Measurements from ENCODE around the gene GPR160.

DNA sequence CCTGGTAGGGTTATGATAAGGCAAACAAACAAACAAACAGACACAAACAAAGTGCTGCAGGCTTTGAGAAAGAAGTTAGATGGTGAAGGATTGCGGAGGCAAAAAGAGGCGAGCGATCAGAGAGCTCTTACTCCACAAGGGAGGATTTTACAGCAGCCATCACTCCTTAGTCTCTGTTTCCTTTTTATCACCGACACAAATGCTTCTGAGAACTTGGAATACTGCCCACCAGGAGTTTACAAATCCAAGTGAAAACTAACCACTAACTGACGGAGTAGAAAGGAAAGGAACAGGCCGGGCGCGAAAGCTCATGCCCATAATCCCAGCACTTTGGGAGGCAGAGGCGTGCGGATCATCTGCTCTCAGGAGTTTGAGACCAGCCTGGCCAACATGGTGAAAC, 35.6 kb upstream of the GPR160 start:
- TF ChIP-seq, protein P1, sequence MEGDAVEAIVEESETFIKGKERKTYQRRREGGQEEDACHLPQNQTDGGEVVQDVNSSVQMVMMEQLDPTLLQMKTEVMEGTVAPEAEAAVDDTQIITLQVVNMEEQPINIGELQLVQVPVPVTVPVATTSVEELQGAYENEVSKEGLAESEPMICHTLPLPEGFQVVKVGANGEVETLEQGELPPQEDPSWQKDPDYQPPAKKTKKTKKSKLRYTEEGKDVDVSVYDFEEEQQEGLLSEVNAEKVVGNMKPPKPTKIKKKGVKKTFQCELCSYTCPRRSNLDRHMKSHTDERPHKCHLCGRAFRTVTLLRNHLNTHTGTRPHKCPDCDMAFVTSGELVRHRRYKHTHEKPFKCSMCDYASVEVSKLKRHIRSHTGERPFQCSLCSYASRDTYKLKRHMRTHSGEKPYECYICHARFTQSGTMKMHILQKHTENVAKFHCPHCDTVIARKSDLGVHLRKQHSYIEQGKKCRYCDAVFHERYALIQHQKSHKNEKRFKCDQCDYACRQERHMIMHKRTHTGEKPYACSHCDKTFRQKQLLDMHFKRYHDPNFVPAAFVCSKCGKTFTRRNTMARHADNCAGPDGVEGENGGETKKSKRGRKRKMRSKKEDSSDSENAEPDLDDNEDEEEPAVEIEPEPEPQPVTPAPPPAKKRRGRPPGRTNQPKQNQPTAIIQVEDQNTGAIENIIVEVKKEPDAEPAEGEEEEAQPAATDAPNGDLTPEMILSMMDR (conservative IDR thresholded peaks at IDR 0.05; ENCODE audit: low read length): no peak
- TF ChIP-seq EZH2phosphoT487 (IDR thresholded peaks at IDR 0.05; ENCODE audit: borderline replicate concordance): no peak

Measured in Loucy (cell line).